Endometrial microvascular endothelial cells (primary cell): ENCODE data around the gene NUPR1. TPM values are rescaled to one million over a fixed set of nuclear protein-coding genes. Genes with fewer than 3 reads are reported as not detected.
"Not testable (repeated sequence)": the region's sequence is repeated elsewhere in the genome, so short reads cannot be mapped to it uniquely, and the experiment has no call there.

ENCODE experiments used
- in situ Hi-C: cut with HindIII; loops from 2 replicates; pipeline ENCODE4 v1.10.0; 2017; ENCODE audit warnings: low sequenced_read_pairs, low pct_unique_long_range_greater_than_20kb; ENCODE audit errors: inconsistent ontology term
- total RNA-seq: library from RNA; depleted of rRNA; stranded (reverse); fragments of >200 nt; gene quantifications from one replicate; pipeline ENCODE4 v1.2.3, GENCODE V29; 2015; ENCODE audit errors: inconsistent ontology term

NUPR1 gene
- total RNA-seq, 1 donor from 2014 or later = 0.56 TPM

- in situ Hi-C loops = no loop called here
Measured at GRCh38 chr16:28486266-28486665, 52.5 kb downstream of the NUPR1 start.

DNA sequence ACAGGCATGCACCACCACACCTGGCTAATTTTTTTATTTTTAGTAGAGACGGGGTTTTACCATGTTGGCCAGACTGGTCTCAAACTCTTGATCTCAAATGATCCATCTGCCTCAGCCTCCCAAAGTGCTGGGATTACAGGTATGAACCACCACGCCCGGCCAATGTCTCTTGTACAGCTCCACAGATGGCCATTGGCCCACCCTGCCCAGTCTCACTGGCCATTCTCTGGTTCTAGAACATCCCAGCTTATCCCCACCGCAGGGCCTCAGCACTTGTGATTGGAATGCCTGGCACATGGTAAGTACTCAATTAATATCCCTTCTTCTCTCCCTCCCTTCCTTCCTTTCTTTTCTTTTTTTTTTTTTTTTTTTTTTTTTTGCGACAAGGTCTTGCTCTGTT lies 55.4 kb downstream of the NUPR1 start:
- in situ Hi-C loops = not testable (repeated sequence)

Other genes with a start within 250 kb of the NUPR1 start
- not detected for gene SBK1, start 246.4 kb downstream of the NUPR1 start, total RNA-seq
- not detected for gene NPIPB6, start 175.5 kb downstream of the NUPR1 start, total RNA-seq
- 134 TPM for gene EIF3CL, start 135.1 kb downstream of the NUPR1 start, total RNA-seq
- gene NPIPB7, start 66.6 kb downstream of the NUPR1 start, total RNA-seq = not detected
- 28.6 TPM for gene CLN3, start 46.9 kb downstream of the NUPR1 start, total RNA-seq
- gene APOBR, start 44.3 kb downstream of the NUPR1 start, total RNA-seq = not detected
- gene IL27, start 32.1 kb downstream of the NUPR1 start, total RNA-seq = not detected
- 6.8 TPM for gene SGF29, start 14.9 kb upstream of the NUPR1 start, total RNA-seq
- gene SULT1A2, start 58.1 kb upstream of the NUPR1 start, total RNA-seq = not detected
- gene SULT1A1, start 71.1 kb upstream of the NUPR1 start, total RNA-seq = 5.9 TPM
- gene NPIPB8, start 99.1 kb upstream of the NUPR1 start, total RNA-seq = not detected
- gene EIF3C, start 172.5 kb upstream of the NUPR1 start, total RNA-seq = 191 TPM
- gene NPIPB9, start 212.8 kb upstream of the NUPR1 start, total RNA-seq = 1.7 TPM